ENCODE measurements around the gene PDCD6IP. TPM values are rescaled to one million over a fixed set of nuclear protein-coding genes. Genes with fewer than 3 reads are reported as not detected.

The PDCD6IP gene
- polyA plus RNA-seq, 3 donors, result 88.8 to 100 (median 90.2) TPM

DNA sequence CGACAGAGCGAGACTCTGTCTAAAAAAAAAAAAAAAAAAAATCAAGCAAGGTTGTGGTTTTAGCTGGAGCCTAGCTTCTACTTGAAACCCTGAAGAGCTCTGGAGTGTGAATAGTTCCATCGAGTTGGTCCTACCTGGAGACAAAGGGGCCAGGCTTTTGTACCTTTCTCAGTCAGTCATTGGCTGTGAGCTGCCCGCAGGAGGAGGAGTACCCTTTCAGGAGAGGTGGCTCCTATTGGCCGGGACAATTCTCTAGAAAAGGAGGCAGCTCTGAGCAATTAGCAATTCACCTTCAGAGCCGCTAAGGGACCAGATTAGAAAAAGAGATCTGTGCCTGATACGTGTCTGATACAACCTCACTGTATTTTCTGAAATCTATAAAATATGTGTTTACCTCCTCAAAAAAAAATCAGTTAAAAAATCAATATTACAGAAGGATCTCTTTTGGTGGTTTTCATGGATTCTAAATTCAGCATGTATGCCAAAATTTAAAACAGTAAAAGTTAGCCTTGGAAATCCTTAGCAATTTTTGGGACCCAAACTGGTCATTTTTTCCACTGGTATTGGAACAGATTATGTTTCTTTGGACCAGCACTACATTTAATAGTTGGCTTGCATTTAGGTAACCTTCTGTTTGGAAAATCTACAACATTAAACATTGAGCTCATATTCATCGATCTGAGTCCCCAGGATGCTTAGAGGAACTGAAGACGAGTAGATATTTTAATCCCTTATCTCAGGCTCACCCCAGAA lies 29.7 kb upstream of the PDCD6IP start:
- WGBS (ENCODE audit: insufficient coverage), result 96% methylated on average over 4 of the region's 9 CpGs
- Histone ChIP-seq H3K27ac (ENCODE audit: low read depth in 1 of 2, low read length in 2 of 2) (no peak overlapping the region), H3K9me3 (replicated peaks in 1 of 2; ENCODE audit: control insufficient read depth in 1 of 2, insufficient read depth in 1 of 2, low read length in 2 of 2) (no peaks in the 10 kb centered on the region), H4K20me1 (ENCODE audit: insufficient read depth, low read length) (no peaks in the 10 kb centered on the region), H3K4me1 (ENCODE audit: control insufficient read depth in 1 of 2, insufficient read depth in 2 of 2, low read length in 2 of 2) (no peaks in the 10 kb centered on the region), H3K79me2 (ENCODE audit: insufficient read depth, low read length) (no peaks in the 10 kb centered on the region), H3K4me2 (replicated peaks; ENCODE audit: extremely low read depth, low read length, poor library complexity, severe bottlenecking) (no peak overlapping the region), H3K9ac (ENCODE audit: insufficient read depth, low read length, poor library complexity, severe bottlenecking) (no peak overlapping the region), H3K27me3 (ENCODE audit: control insufficient read depth in 2 of 2, insufficient read depth in 2 of 2, low read length in 2 of 2) (no peaks in the 10 kb centered on the region), H3K4me3 (replicated peaks in 1 of 3; ENCODE audit: low read depth in 2 of 3, low read length in 3 of 3) (no peak overlapping the region), H2AFZ (ENCODE audit: insufficient read depth, low read depth, low read length, poor library complexity, severe bottlenecking) (no peak overlapping the region), H3K36me3 (replicated peaks in 1 of 2; ENCODE audit: control insufficient read depth in 1 of 2, insufficient read depth in 2 of 2, low read length in 2 of 2) (no peaks in the 10 kb centered on the region)
- peaks cover 0 to 2% (median 0%) of the 10 kb centered on the region in 3 donors for H3K27me3 Mint-ChIP-seq (ENCODE audit: low read depth in 3 of 3)
- no peak overlapping the region for H3K27ac Mint-ChIP-seq
- H3K36me3 Mint-ChIP-seq, result no peaks in the 10 kb centered on the region
- peaks cover 0 to 3% (median 0%) of the 10 kb centered on the region in 7 donors for H3K9me3 Mint-ChIP-seq
- DNase-seq, result no peak
- no peaks in the 10 kb centered on the region for H3K4me1 Mint-ChIP-seq
- intact Hi-C loops (cut with micrococcal nuclease), result no loop called here
- TF ChIP-seq, protein P1, sequence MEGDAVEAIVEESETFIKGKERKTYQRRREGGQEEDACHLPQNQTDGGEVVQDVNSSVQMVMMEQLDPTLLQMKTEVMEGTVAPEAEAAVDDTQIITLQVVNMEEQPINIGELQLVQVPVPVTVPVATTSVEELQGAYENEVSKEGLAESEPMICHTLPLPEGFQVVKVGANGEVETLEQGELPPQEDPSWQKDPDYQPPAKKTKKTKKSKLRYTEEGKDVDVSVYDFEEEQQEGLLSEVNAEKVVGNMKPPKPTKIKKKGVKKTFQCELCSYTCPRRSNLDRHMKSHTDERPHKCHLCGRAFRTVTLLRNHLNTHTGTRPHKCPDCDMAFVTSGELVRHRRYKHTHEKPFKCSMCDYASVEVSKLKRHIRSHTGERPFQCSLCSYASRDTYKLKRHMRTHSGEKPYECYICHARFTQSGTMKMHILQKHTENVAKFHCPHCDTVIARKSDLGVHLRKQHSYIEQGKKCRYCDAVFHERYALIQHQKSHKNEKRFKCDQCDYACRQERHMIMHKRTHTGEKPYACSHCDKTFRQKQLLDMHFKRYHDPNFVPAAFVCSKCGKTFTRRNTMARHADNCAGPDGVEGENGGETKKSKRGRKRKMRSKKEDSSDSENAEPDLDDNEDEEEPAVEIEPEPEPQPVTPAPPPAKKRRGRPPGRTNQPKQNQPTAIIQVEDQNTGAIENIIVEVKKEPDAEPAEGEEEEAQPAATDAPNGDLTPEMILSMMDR (IDR thresholded peaks at IDR 0.05), result no peak
- H3K4me3 Mint-ChIP-seq, result no peak overlapping the region

DNA sequence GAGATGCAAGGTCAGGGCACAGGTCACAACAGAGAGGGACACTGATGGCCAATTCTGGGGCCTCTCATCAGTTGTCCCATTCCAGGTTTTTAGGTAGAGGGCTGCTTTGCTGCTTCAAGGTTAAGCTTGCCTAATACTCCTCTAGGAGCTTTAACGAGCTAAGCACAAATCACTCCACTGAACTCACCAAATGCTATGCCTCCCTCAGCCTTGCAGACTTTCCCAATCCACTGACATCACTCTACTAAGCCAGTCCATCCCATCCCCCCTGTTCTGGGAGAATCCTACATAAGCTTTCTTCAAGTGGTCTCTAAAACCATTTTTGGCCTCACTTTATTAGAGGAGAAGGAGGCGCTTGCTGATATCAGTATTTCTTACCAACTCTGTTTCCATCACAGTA lies 24.8 kb upstream of the PDCD6IP start:
- Mint-ChIP-seq H3K9me3 (no peaks in the 10 kb centered on the region), H3K27ac (no peak overlapping the region), H3K4me1 (no peaks in the 10 kb centered on the region), H3K27me3 (ENCODE audit: low read depth in 3 of 3) (peaks cover 0 to 2% (median 0%) of the 10 kb centered on the region in 3 donors), H3K4me3 (no peak overlapping the region), H3K36me3 (no peaks in the 10 kb centered on the region)
- no peak for DNase-seq
- no peak overlapping the region for H2AFZ ChIP-seq (ENCODE audit: insufficient read depth, low read depth, low read length, poor library complexity, severe bottlenecking)
- H3K27ac ChIP-seq (ENCODE audit: low read depth in 1 of 2, low read length in 2 of 2), result no peak overlapping the region
- H3K4me1 ChIP-seq (ENCODE audit: control insufficient read depth in 1 of 2, insufficient read depth in 2 of 2, low read length in 2 of 2), result no peaks in the 10 kb centered on the region
- H4K20me1 ChIP-seq (ENCODE audit: insufficient read depth, low read length), result no peaks in the 10 kb centered on the region
- WGBS (ENCODE audit: insufficient coverage), result 100% methylated on average over 1 of the region's 2 CpGs
- intact Hi-C loops (cut with micrococcal nuclease), result no loop called here
- no peaks in the 10 kb centered on the region for H3K9me3 ChIP-seq (replicated peaks in 1 of 2; ENCODE audit: control insufficient read depth in 1 of 2, insufficient read depth in 1 of 2, low read length in 2 of 2)
- no peaks in the 10 kb centered on the region for H3K36me3 ChIP-seq (replicated peaks in 1 of 2; ENCODE audit: control insufficient read depth in 1 of 2, insufficient read depth in 2 of 2, low read length in 2 of 2)
- no peaks in the 10 kb centered on the region for H3K79me2 ChIP-seq (ENCODE audit: insufficient read depth, low read length)
- TF ChIP-seq, protein P1 (IDR thresholded peaks at IDR 0.05), result no peak
- no peak overlapping the region for H3K4me3 ChIP-seq (replicated peaks in 1 of 3; ENCODE audit: low read depth in 2 of 3, low read length in 3 of 3)
- no peak overlapping the region for H3K9ac ChIP-seq (ENCODE audit: insufficient read depth, low read length, poor library complexity, severe bottlenecking)
- H3K27me3 ChIP-seq (ENCODE audit: control insufficient read depth in 2 of 2, insufficient read depth in 2 of 2, low read length in 2 of 2), result no peaks in the 10 kb centered on the region
- H3K4me2 ChIP-seq (replicated peaks; ENCODE audit: extremely low read depth, low read length, poor library complexity, severe bottlenecking), result no peak overlapping the region

Measured in CD14-positive monocyte (primary cell).